COLO829 (cell line): ENCODE results near the gene DUSP8.
A peak's percentile ranks its signal among the peaks of the same experiment; 100 is the strongest.

Experiments
- DNase-seq: peaks from one replicate; pipeline ENCODE4 v3.0.0; 2012; ENCODE audit warnings: low spot score

The DUSP8 gene

DNA sequence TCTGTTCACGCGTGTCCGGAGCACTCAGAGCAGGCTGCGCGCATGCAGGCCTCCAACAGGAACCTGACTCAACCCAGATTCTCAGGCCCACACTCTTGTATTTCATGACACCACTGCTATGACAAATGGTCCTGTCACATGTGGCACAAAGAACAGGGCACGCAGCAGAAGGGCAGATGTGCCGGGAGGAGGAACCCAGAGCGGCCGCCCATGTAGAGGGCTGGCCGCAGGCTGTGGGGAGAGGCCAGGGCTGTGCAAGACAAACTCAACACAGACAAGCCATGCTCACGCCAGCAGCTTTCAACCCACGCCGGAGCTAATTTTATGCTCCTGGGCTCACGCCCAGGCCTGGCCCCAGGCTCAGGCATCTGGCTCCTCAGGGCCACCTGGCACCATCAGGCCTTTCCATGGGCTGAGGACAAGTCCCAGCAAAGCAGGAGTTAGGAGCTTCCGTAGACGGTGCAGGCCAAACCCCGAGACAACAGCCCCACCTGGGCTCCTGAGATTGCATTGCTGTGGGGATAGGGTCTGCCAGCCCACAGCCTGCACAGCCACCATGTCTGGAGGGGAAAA is 40.0 kb downstream of the DUSP8 start:
- DNase-seq, result no peak

DNA sequence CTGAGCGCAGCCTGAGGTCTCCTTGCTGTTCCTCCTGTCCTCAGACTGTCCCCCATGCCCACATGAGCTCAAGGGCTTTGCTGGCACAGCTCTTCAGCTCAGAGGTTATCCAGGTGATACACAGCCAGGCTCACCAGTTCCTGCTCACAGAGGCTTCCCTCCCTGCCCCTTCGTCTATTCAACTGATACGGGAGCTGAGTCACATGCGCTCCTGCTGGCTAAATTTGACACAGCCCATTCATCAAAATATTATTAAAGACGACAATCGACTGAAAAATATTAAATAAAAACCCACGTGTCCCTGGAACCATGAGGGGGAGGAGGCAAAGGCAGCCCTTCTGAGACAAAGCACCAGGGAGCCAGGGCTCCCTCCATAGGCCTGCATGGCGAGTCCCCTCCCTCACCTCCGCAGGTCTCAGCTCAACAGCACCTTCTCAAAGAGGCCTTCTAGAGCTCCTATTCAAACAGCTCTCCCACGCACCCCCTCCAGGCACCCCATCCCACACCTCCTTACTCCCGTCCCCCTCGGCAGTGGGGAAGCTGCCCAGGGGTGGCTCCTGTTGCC is 40.5 kb downstream of the DUSP8 start:
- no peak for DNase-seq

DNA sequence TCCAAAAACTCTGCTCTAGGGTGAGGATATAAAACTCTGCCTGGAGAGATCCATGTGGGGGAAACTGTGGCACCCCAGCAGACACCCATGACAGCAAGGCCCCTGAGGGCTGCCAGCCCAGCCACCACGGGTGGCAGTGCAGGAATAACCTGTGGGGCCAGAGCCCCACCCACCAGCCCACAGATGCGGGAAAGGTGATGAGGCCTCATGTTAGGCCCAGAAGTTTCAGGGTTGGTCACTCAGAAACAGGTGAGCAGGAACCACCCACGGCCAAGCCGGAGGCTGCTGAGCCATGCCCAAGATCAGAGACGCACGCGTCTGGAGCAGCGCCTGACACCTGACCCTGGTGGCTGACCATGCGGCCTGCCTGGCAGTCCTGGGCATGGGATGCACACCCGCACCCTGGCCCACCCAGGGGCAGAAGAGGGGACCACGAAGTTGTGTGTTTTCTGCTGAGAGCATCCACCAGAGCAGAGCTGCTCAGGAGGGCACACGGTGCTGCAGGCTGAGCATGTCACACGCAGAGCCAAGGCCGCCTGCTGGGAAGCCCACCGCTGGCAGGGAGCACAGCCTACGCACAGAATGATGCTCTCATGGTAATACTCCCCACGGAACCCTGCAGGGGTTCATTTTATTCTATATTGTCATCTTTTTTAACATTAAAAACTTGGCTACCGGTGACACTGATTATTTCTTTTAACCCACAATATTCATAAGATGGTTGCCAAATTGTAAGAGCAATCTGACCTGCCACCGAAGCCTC is 41.2 kb downstream of the DUSP8 start:
- no peak for DNase-seq

DNA sequence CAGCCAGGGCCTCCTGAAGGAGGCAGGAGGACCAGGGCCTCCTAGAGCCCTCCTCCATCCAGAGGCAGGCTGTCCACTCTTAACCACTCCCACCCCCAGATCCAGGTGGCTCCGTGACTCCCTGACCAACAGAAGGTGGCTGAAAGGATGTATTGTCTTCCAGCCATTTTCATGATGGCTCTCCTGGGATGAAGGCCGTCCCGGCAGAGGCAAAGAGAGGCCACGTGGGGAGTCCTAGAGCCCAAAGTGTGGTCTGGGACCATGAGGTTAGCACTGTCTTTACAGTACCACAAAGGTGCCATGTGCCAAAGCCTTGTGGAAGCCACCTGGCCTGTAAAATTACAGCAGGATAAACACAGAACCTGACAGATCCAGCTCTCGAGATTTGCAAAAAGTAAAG is 42.3 kb downstream of the DUSP8 start:
- DNase-seq, result no peak

DNA sequence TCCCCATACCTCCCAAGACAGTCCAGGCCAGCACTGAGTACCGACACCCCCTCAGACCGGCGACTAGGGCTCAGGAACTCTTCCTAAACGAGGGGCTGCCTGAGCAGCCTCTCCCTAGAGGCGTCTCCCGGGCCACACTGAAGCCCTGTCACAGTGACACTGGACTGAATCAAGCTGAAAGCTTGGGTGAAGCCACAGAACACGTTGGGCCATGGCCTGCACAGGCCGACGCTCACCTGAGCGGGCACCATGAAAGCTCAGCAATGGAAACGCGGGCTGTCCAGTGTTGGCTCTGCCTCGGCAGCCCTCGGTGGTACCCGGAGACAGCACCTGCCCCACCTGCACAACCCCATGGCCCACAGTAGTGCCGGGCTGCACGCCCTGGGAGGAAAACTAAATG is 42.8 kb downstream of the DUSP8 start:
- no peak for DNase-seq

DNA sequence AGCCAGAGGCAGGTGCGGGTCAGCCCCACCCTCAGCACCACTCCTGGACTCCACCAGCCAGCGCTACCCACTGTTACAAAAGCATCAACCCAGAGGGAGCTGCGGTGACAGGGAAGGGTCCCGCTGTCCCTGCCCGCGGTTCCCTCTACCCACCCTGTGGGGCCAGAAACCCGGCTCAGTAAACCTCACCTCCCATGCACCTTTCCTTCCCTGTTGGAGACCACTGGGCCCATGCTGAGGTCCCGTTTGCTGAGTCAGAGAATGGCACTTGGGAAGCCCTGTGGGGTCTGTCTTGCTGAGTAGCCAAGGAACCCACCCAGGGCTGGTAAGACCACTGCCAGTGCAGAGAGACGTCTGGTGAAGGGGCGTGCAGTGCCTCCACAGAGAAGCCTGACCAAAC is 43.4 kb downstream of the DUSP8 start:
- DNase-seq, result no peak

DNA sequence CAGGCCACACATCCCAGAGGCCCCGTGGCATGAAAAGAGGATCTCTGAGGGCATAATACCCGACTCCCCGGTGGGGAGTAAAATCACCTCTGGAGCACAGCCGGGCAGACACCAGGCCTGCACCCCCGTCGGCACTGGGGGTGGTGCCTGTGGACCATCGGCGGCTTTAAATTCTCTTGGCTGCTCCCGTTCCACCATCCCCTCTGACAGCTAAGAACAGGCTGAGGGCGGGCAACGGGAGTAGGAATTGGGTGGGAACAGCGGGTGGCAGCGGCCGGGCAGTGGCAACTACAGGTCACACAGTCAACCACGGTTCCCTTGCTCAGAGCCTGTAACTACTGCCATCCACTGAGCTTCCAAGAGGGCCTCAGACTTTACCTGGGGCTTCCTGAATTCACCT is 45.3 kb downstream of the DUSP8 start:
- DNase-seq, result no peak

DNA sequence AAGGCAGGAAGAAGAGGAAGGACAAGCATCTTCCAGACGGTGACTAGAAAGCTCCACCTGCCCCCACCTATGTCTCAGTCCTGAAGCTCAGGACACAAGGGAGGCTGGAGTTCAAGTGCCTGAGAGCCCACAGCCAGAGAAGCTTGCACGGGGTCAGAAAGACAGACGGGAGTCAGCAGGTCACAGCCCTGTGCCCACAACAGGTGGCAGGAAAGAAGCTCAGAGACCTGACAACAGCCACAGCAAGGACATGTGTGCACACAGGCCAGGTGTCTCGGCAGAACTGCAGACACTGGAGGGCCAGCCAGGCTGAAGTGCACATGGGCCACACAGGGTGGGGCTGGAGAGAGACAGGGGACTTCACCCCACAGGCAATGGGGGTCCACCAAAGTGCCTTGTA is 48.3 kb downstream of the DUSP8 start:
- DNase-seq, result no peak

DNA sequence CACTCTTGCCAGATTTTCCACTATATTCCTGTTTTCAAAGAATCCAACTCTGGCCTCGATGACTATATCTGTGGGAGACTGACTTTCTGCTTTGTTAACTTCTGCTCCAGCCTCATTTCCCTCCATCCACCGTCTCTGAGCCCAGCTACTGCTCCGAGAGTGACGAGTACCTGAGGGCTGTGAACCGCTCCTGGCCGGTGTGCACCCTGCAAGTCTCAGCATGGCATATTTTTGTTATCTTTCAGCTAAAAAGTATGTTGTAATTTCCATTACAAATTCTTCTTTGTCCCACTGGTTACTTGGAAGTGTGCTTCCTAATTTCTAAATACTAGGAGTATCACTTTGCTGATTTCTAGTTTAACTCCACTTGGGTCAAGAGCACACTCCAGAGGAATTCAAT is 49.0 kb downstream of the DUSP8 start:
- DNase-seq, result no peak

DNA sequence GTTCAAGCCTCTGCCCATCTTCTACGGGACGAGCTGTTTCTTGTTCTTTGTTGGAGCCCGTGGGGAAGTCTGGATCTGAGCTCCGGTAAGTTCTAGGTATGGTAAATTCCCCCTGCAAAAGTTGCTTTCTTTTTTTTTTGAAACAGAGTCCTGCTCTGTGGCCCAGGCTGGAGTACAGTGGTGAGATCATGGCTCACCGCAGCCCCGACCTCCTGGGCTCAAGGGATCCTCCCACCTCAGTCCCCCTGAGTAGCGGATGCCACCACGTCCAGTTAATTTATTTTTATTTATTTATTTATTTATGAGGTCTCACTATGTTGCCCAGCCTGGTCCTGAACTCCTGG is 50.0 kb downstream of the DUSP8 start:
- DNase-seq, result no peak

DNA sequence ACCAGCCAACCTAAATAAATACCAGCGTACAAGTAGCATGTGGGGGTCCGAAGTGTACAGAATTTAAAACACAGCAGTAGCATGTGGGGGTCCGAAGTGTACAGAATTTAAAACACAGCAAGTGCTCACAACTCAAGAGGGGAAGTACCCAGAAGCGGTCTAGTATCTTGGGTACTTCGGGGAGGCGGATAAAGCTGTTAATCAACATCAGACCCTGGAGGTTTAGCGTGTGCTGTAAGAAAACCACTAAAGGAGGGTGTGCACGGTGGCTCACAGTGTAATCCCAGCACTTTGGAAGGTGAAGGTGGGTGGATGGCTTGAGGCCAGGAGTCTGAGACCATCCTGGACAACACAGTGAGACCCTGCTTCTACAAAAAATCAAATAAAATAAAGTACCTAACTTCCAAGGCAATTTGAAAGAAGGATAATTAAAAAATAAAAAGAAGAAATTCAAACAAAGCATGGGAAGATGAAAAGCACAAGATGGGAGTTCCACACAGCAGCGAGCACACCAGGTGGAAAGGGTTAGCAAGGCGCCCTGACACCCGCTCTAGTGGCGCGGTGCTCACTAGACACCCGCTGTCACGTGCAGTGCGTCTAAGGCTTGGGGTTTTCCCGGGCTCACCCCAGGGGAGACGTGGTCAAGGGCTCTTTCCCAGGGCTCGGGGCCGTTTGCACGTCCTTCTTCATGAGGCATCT is 50.5 kb downstream of the DUSP8 start:
- DNase-seq, result no peak

DNA sequence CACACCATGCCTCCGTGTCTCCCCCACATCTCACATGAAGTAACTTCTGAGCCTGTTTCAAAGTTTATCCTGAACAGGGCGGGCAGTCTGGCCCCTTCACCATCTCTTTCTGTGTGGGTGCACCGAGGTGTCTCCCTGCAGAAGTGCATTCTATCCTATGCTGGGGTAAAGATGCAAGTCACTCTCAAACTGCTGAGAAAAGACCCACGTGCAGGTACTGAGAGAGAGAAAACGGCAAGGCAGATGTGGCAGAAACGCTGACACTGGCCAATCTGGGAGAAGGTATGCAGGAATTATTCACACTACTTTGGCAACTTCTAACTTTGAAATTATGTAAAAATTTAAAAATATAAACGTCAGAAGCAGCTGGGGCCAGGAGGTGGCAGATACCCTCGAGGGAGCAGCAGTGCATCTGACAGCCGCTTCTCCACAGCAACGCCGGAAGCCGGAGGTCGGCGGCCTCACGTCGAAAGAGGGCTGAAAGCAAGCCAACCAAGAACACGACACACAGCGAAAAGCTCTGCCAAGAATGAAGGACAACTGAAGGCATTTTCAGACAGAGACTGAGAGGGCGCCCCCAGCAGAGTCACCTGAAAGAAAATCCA is 51.3 kb downstream of the DUSP8 start:
- DNase-seq, result no peak

DNA sequence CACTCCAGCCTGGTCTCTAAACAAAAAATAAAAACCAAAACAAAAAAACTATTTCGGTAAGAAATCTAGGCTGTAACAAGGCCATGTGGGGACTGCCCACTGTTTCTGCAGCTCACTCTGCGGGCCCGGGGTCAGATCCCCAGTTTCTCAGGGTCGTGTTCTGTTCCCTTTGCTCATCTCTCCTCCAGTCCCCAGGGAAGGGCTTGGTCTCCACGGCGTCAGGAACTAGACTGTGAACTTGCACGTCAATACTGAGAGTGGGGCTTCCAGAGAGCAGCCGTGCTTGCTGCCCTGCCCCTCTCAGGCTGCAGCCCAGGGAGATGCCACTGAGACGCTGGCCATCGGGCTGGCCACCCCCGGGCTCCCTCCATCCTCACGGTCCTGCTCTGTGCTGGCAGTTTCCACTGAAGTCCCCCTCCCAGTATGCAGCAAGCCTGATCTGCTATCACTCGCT is 51.8 kb downstream of the DUSP8 start:
- no peak for DNase-seq

DNA sequence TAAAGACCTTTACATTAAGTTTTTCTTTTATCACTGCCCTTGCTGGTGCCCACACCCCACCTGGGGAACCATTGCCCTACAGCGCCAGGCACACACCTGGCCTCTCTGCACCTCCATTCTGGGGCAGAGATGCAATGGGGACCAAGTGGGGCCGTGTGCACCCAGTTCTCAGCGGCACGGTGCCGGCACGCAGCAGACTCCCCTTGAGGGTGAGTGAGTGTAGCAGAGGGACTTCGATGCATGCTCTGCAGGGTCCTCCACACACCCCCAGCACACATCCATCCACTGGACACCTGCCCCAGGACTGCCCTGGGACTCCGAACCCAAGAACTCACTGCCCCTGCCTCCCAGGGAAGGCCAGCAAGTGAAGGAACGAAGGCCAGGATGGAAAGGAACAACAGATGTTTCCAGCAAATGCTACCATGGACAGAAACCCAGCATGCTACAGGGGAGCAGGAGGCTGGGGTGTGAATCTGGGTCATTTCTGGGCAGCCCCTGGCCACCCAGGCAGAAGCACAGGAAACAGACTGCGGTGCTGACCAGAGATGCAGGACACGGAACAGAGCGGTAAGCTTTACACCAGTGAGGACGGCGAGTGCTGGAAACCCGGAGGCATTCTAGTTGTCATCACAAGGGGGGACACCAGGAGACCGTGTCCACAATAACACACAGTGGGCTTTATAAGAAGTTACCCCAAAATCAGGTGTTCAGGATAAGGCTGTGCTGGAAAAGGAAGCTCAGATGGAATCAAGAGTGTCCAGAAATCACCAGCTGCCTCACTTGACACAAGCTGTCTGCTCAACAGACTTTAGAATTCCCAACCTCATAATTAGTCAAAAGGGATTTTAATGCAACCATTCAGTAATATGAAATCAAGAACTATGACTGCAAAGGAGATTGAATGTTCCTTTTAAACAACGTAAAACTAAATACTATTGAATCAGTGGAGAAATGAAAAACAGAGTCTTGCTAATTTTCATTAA is 52.8 kb downstream of the DUSP8 start:
- DNase-seq, result no peak

DNA sequence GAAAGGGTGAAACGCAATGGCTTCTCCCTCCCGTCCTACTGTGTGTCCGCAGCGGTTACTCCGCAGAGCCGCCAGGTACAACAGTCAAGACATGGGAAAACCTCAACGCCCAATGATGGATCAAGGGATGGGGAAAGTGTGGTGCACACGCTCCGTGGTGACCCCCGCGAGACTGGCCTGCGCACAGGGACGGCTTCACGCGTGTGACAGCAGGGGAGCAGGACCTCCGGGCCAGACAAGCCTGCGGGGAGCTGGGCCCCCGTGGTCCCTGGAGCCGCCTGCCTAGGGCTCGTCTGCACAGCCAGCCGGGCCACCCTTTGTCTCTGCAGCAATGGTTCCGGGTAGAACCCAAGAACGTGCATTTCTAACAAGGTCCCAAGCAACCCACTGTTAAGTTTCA is 53.8 kb downstream of the DUSP8 start:
- no peak for DNase-seq

DNA sequence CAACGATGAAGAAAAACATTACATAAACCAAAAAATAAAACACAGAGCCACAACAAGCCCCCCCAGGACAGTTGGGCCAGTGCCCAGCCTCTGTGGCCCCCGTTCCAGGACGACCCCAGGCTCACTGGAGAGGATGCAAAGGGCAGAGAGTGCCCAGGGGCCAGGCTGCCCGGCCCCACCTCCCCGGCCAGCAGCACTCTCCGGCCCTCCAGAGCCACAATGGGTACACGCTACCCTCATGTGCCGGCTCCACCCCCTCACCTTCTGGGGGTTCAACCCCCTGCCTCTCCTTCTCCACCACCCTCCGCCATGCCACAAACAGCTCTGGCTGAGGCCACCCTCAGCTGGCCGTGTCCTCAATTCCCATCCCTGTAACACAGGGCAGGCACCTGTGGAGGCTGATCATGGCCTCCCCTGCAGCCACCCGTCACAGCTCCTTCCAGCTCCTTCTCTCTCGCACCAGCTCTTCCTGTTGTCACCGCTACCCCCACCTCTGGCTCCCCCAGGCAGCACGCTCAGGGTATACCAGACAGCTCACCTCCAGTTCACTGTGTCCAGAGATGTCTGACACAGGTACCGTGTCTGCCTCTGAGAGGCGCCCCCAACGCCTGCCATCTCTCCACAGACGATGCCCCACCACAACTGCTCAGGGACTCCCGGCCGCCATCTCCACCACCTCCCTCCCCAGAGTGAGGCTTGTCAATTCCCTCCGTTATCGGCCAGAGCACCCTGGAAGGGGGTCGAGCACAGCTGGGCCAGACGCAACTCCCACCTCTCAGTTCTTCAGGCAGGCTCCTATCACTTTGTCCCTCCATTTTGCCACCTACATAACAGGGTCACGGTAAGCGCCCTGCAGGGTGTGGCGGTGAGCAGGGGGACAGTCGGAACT is 54.7 kb downstream of the DUSP8 start:
- no peak for DNase-seq

DNA sequence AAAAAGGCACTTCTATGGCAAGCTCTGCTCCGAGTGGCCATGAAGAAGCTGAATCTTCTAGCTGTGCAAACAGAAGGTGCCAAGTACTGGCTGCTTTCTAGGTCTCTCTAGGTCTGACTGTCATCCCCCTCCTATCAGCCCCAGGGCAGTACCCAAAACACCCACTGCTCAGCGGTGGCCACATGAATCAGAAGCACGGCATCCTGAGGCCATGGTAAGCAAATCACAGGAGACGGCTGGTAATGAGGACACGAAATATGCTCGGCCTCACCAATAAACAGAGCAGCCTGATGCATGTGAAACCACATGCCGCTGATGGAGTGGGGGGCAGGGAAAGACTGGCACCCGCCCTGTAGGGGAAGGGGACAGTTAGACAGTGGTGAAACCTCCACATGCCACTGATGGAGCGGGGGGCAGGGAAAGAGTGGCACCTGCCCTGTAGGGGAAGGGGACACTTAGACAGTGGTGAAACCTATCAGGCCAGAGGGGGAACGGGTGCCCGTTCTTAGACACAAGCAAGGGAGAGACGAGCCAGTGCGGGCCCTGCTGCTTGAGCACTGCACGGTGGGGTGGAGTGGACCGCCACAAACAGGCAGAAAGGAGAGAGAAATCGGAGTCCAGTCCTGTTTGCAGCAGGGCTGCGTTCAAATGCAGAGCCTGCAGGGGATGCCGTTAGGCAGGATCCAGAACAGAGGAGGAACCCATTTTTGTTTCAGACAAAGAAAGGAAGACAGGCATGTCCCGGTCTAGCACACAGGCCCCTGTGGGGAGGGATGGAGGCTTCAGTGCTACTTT is 55.6 kb downstream of the DUSP8 start:
- DNase-seq, result no peak

DNA sequence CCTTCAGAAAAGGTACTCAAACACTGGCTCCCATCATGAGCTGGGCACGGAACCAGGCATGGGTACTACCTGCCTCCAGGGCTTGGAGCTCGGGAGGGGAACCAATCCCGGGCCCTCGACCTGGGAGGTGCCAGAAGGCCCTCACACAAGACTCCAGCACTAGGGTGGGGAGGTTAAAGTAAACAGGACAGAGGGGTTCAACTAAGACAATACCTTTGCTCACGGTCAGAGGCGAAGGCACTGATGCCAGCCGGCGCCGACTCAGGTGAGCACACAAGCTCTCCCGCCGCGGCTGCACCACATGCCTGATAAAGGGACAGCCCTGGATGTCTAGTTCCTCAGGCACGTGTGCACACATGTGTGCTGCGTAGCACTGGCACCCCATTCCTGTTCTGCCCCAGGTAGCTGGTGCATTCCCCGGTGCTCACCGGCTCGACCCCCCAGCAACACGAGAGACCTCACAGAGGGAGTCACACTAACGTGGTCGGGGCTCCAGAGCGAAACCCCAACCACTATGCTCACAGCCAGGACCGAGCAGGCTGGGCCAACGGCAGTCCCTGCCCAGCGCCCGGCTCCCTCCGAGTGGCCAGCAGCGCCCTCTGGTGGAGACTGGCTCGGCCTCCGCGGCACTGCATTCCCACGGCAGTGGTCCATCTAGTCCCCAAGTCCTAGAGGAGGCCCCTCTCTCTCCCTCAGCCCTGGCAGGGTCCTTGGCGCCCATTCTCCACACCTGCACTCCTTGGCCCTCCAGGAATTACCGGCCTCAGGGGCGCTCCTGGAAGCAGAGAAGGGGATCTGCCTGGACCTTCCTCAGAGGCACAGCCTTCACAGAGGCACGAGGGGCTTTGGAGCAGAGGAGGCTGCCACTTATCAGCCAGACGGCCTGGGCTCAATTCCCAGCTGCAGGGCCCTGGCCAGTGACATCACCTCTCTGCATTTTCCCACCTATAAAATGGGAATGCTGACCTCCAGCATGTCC is 56.7 kb downstream of the DUSP8 start:
- peak; percentile 85 for DNase-seq
